HG02610 (cell line): ENCODE data around the gene CD58.

Experiments
- ATAC-seq: cut with Tn5 transposase; IDR thresholded peaks from one replicate; pipeline ENCODE4 v1.9.1; 2021; ENCODE audit warnings: mild to moderate bottlenecking, moderate library complexity; ENCODE audit not compliant: unreplicated experiment

CD58 gene

GRCh38 chr1:116474921-116475849 lies 95.6 kb downstream of the CD58 start:
- no peak for ATAC-seq

GRCh38 chr1:116472431-116472961 lies 98.3 kb downstream of the CD58 start:
- no peak for ATAC-seq

DNA sequence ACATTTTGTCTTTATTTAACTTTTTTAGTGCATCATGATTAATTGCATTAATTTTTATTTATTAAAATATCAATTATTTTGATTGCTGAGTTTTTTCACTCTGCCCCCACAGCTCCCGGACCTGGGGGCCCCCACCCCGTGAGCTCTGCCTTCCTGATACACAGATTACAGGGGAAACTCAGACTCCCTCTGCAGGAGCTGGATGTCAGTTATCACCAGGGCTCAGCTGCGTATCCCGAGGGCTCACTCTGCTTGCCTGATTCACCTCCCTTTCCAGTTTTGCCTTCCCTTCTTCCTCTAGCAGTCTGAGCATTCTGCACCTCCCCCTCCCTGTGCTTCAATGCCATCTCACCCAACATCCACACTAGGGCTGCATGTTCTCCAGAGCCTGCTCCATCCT lies 99.6 kb downstream of the CD58 start:
- ATAC-seq, result no peak

GRCh38 chr1:116470671-116471070 lies 100.2 kb downstream of the CD58 start:
- ATAC-seq, result no peak

DNA sequence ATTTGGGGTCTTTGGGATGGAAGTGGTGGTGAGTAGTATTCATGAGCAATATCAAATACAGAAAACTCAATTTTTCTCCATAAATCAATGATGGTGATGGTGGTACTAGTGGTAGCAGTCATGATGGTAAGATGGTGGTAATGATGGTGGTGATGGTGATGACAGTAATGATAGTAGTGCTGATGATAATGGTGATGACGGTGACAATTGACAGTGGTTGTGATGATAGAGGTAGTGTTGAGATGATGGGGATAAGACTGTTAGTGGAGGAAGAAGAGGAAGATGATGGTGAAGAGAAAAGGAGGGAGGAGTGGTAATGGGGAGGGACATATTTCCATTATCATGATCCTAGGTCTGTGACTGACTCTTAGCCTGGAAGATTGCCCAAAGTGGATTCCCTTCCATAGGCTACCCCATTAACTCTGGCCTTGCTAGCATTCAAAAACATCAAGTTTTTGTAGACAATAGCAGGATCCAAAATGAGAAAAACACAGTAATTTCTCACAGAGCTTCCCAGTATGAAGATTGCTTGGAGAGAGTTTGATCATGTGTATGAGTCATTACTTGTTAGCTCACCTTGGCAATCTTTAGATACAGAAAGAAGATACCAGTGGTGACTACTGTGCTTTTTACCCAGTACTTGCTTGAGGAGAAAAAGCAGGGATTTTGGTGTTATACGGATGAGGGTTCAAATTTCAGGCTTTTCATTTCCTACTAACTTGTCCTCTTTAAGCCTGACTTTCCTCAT lies 103.8 kb downstream of the CD58 start:
- ATAC-seq, result no peak

DNA sequence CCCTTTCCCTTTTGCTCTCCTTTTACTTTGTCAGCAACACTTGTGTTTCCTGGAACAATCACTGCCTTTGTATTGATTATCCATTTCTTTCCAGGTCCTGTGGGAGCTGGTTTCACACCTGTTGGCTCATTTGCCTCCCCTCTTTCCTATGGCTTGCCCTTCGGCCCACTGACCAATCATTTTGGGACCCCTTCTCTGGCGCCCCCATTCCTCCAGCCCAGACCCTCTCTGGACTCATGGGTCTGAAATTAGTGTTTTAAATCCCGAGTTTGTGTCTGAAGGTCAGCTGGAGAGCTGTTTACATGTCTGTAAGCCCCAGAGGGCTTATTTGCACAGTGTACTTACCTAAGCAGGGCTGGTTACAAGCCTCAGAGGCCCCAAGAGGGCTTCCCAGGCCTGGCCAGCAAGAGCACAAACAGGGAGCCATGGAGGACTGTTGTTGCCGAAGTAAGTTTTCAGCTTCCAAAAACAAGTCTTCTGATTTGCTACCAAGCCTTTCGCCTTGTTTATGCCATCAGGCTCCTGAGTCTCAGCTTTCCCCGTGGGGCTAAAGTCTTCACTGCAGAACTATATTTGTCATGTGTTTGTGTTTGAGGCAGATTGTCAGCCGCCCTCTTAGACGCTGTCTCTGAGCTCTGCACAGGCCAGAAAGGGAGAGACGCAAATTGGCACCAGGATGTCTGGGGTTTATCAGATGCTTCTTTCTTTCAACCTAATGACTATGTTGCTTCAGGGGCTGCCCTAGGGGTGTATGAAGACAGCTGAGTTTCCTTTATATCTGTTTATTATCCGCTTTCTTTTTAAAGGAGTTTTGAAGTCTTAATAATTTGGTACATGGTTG lies 104.8 kb downstream of the CD58 start:
- no peak for ATAC-seq

DNA sequence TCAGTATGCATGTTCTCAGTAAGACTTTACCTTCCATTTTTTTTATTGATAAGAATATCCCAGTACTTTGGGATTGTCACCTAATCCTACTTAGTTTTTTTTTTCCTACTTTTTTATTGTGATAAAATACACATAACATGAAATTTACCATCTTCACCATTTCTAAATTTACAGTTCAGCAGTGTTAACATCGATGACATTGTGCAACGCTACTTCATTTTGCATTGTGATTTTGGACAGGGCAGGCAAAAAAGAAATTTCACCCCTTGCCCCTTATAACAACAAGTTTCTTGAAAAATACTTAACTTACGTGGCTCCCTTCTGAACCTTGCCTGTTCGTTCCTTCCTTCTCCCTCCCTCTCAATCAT lies 105.4 kb downstream of the CD58 start:
- ATAC-seq, result no peak
